ENCODE measurements around the gene SAA1. TPM values are rescaled to one million over a fixed set of nuclear protein-coding genes. Genes with fewer than 3 reads are reported as not detected.

SAA1 gene
- total RNA-seq, 2 donors from 2014 or later = 209 to 324 TPM

DNA sequence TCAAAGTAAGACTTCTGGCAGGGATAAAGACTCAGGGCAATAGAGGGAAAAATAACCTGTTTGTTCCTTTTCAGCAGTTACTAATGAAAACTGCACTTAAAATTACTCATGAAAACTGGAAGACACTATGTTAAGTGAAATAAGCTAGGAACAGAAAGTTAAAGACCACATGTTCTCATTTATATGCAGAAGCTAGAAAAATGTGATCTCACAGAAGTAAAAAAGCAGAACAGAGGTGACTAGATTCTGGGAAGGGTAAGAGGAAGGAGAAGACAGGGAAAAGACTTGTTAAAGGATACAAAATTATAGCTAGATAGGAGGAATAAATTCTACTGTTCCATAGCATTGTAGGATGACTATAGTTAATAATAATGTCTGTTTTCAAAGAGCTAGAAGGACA lies 33.7 kb downstream of the SAA1 start:
- no peak for DNase-seq (ENCODE audit: low spot score)
- intact Hi-C loops (cut with DNase I) = no loop called here

DNA sequence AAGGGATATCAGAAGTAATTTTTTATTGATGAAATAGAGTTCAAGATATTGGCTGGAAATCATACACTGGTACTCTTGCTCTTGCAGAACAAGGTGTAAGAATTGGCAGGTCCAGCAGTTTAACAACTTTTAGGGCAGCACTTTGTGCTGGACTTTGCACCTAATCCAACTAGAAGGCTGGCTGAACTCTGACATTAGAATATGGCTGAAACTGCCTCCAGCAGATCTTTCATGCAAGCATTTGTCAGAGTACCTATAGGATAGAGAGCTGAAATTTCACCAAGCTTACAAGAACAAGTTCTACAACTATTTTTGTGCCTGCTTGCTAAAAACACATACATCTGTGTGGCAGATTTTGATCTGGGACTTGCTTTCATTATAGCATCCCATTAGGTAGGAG lies 38.7 kb downstream of the SAA1 start:
- intact Hi-C loops (cut with DNase I) = no loop called here
- no peak for DNase-seq (ENCODE audit: low spot score)

DNA sequence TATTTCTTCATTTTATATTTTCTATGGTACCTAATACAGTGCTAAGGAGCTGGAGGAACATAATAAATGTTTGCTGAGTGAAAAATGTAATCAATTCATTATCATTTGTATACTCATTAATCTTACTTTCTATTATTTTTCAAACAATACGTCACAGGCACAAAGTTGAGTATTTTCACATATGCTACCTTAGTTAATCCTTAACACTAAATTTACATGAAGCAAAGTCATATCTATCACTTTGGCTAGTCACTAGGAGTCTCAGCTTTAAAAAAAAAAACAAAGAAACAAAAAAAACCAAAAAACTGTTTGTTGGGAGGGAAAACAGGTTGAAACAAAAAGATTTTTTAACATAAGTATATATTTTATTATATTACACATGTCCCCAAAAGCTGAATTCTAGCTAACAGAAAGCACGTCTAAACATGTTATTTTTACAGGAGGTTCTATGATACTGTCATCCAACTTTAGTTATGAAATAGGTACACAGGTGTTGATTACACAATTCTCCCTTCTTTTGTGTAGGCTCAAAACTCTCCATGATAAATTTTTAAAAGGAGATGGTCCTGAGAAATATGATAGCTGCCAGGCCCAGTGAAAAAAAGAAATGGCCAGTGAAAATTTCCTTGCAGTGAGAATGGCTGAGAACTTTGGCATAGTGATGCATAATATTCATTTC lies 41.5 kb downstream of the SAA1 start:
- intact Hi-C loops (cut with DNase I) = no loop called here
- no peak for DNase-seq (ENCODE audit: low spot score)

GRCh38 chr11:18308242-18308641 lies 42.2 kb downstream of the SAA1 start:
- no peak for DNase-seq (ENCODE audit: low spot score)
- intact Hi-C loops (cut with DNase I) = no loop called here

DNA sequence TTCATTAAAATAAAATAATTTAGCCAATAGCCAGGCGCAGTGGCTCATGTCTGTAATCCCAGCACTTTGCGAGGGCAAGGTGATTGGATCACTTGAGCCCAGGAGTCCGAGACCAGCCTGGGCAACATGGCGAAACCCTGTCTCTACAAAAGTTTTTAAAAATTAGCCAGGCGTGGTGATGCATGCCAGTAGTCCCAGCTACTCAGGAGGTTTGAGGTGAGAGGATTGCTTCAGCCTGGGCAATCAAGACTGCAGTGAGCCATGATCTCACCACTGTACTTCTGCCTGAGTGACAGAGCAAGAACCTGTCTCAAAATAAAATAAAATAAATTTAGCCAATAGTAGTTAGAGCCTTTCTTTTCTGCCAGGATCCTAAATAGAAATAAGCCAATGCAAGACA lies 43.6 kb downstream of the SAA1 start:
- no peak for DNase-seq (ENCODE audit: low spot score)
- intact Hi-C loops (cut with DNase I) = no loop called here

DNA sequence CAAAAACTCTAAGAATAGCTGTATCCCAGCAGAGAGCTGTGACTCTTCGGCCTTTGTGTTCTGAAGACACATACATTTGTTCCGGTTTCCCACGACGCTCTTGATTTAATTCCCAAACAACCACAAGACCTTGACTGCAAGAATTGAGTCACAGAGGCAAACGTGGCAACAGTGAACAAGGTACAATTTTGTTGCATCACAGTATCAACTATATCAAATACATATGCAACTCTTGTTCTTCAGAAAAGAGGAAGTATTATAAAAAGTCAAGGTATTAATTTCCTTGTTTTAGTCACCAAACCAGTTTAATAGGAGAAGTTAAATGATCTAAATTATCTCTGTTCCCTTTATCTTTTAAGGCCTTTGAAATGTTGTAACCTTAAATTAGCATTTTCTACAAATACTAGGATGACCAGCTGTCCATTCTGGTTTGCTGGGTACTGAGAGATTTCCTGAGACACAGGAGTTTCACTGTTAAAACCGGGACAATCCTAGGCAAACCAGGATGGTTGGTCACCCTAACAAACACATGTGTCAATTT lies 44.8 kb downstream of the SAA1 start:
- intact Hi-C loops (cut with DNase I) = no loop called here
- DNase-seq (ENCODE audit: low spot score) = no peak

DNA sequence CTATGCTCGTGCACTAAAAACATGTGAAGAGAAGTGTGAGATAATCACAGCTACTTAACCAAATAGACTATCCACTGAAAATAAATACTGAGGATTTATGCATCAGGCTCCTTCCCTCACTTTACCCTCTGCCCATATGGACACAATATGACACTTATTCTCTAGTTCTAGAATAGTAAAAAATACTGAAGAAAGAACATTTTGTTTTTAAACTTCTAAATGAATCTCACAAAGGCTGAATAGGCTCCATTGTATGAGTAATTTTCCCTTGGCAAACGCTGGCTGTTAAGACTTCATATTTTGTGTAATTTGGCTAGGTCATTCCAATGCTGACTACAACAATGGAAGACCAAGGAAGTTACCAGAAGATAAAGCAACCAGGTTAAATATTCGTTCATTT lies 45.9 kb downstream of the SAA1 start:
- intact Hi-C loops (cut with DNase I) = no loop called here
- no peak for DNase-seq (ENCODE audit: low spot score)

DNA sequence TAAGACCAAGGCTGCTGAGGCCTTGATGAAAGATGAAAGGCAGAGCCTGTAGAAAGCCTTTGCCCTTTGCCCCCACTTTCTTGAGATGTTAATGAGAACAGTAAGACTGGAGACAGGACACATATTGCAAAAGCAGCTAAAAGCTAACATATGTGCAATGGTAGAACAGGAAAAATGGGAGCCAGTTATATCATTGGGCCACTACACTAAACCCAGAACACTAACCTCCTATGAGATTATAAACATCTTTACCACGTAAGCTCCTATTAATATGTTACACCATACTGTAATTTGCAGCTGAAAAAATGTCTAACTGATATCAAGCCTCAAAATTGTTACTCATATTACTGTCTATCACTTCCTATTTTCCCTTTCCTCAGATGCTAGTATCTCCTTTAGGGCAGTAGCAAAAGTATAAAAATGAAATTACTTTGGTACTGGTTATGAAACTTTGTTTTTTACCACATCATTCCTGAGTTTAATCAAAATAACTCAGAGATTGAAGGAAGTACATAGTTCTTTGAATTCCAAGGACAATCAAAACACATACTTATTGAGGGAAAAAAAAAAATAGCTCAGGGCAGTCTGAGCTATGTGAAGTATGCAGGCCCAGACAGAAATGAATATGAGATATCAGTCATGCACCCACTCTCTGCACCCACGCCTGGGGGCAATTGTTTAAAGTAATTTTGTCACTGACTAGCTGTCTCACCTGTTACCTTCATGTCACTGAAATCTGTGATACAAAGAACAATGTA lies 46.8 kb downstream of the SAA1 start:
- no peak for DNase-seq (ENCODE audit: low spot score)
- intact Hi-C loops (cut with DNase I) = no loop called here

DNA sequence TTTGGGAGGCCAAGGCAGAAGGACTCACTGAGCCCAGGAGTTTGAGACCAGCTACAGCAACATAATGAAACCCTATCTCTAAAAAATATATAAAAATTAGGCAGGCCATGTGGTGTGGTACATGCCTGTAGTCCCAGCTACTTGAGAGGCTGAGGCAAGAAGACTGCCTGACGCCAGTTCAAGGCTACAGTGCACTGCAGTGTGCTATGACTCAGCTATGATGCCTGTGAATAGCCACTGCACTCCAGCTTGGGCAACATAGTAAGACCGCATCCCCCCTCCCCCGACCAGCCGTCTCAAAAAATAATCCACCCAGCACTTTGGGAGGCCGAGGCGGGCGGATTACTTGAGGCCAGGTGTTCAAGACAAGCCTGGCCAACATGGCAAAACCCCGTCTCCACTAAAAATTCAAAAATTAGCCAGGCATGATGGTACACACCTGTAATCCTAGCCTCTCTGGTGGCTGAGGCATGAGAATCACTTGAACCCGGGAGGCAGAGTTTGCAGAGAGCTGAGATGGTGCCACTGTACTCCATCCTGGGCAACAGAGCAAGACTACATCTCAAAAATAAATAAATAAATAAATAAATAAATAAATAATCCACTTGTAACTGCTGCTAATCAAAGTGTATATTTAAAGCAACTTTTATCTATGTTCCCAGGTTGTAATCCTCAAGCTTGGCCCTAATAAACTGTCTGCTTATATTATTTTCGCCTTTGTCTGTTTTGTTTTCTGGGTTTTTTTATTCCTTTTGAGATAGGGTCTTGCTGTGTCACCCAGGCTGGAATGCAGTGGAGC lies 48.1 kb downstream of the SAA1 start:
- DNase-seq (ENCODE audit: low spot score) = no peak
- intact Hi-C loops (cut with DNase I) = no loop called here

GRCh38 chr11:18314784-18315523 lies 48.9 kb downstream of the SAA1 start:
- intact Hi-C loops (cut with DNase I) = no loop called here

DNA sequence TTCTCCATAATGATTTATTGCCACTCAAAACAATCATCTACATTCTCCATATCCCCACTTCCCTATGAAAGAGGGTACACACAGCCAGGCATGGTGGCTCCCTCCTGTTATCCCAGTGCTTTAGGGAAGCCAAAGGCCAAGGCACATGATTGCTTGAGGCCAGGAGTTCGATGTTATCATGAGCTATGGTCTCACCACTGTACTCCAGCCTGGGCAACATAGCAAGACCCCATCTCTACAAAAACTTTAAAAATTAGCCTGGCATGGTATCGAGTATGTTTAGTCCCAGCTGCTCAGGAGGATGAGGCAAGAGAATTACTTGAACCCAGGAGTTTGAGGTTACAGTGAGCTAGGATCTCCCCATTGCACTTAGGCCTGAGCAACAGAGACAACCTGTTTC lies 49.8 kb downstream of the SAA1 start:
- DNase-seq (ENCODE audit: low spot score) = no peak
- intact Hi-C loops (cut with DNase I) = no loop called here

More at GRCh38 chr11:18314784-18315523, 48.9 kb downstream of the SAA1 start:
- no peak for DNase-seq (ENCODE audit: low spot score)

DNA sequence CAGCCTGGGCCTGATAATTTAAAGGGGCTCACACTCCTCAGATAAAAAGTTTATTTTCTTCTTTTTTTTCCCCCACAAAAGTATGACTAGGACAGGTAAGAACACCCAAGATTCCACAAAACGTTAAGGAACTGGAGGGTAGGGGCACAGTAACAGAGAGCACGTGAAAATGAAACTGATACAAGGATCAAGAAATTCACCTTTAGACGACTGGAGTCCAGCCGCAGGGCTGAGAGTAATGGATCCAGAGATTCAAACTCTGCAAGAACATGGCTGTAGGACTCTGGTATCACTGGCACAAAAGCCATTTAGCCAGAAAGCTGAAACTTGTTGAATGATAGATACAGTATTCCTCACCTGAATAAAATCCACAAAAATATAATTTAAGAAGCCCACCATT lies 51.5 kb downstream of the SAA1 start:
- intact Hi-C loops (cut with DNase I) = no loop called here
- no peak for DNase-seq (ENCODE audit: low spot score)

Other genes starting within 250 kb of the SAA1 start
- gene TPH1, start 220.0 kb upstream of the SAA1 start, total RNA-seq = under 1 TPM; 0.33 to 0.65 TPM
- gene SAAL1, start 160.2 kb upstream of the SAA1 start, total RNA-seq = 10 to 100 TPM in 1 of 2 donors, 1 to 10 TPM in 1; 9.9 to 10.2 TPM
- gene MRGPRX3, start 133.7 kb upstream of the SAA1 start, total RNA-seq = not detected
- not detected for gene MRGPRX4, start 93.4 kb upstream of the SAA1 start, total RNA-seq
- gene SAA4, start 29.5 kb upstream of the SAA1 start, total RNA-seq = under 1 TPM in 1 of 2 donors, not detected in 1; 0.38 TPM
- 10 to 100 TPM; 41.4 to 57.1 TPM for gene SAA2, start 17.6 kb upstream of the SAA1 start, total RNA-seq
- 10 to 100 TPM; 12.8 to 16.4 TPM for gene HPS5, start 55.9 kb downstream of the SAA1 start, total RNA-seq
- 10 to 100 TPM; 38.6 to 39.1 TPM for gene GTF2H1, start 56.3 kb downstream of the SAA1 start, total RNA-seq
- 100 to 1,000 TPM; 623 to 777 TPM for gene LDHA, start 128.3 kb downstream of the SAA1 start, total RNA-seq
- not detected for gene LDHC, start 146.1 kb downstream of the SAA1 start, total RNA-seq
- gene LDHAL6A, start 189.6 kb downstream of the SAA1 start, total RNA-seq = not detected

All from posterior vena cava (tissue), 2 donors.